Measurements from ENCODE around the gene SLC6A17.

DNA sequence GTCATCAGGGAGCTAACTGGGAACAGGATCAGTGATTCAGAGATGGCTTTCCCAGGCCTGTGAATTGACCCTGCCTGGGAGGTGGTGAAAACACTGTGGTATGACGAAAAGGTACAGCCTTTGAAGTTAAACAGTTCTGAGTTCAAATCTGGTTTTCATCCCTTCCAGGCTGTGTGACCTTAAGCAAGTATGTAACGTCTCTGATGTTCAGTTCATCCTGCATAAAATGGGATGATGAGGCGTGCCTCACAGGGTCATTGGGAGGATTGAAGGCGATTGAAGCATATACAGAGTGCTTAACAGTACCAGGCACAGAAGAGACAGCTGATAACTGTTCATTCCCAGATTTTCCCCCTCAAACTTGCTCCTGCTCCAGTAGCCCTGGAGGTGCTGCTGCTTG is 70.8 kb downstream of the SLC6A17 start:
- TF ChIP-seq, protein P1, sequence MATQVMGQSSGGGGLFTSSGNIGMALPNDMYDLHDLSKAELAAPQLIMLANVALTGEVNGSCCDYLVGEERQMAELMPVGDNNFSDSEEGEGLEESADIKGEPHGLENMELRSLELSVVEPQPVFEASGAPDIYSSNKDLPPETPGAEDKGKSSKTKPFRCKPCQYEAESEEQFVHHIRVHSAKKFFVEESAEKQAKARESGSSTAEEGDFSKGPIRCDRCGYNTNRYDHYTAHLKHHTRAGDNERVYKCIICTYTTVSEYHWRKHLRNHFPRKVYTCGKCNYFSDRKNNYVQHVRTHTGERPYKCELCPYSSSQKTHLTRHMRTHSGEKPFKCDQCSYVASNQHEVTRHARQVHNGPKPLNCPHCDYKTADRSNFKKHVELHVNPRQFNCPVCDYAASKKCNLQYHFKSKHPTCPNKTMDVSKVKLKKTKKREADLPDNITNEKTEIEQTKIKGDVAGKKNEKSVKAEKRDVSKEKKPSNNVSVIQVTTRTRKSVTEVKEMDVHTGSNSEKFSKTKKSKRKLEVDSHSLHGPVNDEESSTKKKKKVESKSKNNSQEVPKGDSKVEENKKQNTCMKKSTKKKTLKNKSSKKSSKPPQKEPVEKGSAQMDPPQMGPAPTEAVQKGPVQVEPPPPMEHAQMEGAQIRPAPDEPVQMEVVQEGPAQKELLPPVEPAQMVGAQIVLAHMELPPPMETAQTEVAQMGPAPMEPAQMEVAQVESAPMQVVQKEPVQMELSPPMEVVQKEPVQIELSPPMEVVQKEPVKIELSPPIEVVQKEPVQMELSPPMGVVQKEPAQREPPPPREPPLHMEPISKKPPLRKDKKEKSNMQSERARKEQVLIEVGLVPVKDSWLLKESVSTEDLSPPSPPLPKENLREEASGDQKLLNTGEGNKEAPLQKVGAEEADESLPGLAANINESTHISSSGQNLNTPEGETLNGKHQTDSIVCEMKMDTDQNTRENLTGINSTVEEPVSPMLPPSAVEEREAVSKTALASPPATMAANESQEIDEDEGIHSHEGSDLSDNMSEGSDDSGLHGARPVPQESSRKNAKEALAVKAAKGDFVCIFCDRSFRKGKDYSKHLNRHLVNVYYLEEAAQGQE (IDR thresholded peaks at IDR 0.05; ENCODE audit: low read depth): no peak
- TF ChIP-seq YY1 (IDR thresholded peaks at IDR 0.05; ENCODE audit: low read depth): no peak
- no peak for TF ChIP-seq EP300 (IDR thresholded peaks at IDR 0.05; ENCODE audit: borderline replicate concordance)
- TF ChIP-seq, protein P2, sequence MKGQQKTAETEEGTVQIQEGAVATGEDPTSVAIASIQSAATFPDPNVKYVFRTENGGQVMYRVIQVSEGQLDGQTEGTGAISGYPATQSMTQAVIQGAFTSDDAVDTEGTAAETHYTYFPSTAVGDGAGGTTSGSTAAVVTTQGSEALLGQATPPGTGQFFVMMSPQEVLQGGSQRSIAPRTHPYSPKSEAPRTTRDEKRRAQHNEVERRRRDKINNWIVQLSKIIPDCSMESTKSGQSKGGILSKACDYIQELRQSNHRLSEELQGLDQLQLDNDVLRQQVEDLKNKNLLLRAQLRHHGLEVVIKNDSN (IDR thresholded peaks at IDR 0.05): no peak
- TF ChIP-seq TAF1 (IDR thresholded peaks at IDR 0.05; ENCODE audit: low read depth): no peak
- no peak for TF ChIP-seq FOXM1 (IDR thresholded peaks at IDR 0.05; ENCODE audit: borderline replicate concordance, low read depth)
- no peak for TF ChIP-seq CEBPB (IDR thresholded peaks at IDR 0.05)
- no peak for TF ChIP-seq CREB1 (IDR thresholded peaks at IDR 0.05; ENCODE audit: low read depth)
- TF ChIP-seq TCF12 (IDR thresholded peaks at IDR 0.05; ENCODE audit: low read depth): no peak
- no peak for TF ChIP-seq NFIC (IDR thresholded peaks at IDR 0.05)
- no peak for TF ChIP-seq EGR1 (IDR thresholded peaks at IDR 0.05)
- no peak for TF ChIP-seq ZBTB7A (IDR thresholded peaks at IDR 0.05; ENCODE audit: low read depth)
- TF ChIP-seq RAD21 (IDR thresholded peaks at IDR 0.05; ENCODE audit: low read depth): no peak
- no peak for TF ChIP-seq TEAD4 (IDR thresholded peaks at IDR 0.05)

Data from Ishikawa (cell line).